MM.1S (cell line): ENCODE data around the gene CCKAR.

ENCODE experiments used
- DNase-seq: peaks from one replicate; pipeline ENCODE4 v3.0.0-alpha.2; 2015
- H2AFZ ChIP-seq: fragments of 300-600 bp; sonication (generic); 2 replicates; pipeline ENCODE4 v1.6.0; 2016; ENCODE audit warnings: antibody characterized with exemption, low read length
- H3F3A ChIP-seq: fragments of 300-600 bp; sonication (generic); 2 replicates; pipeline ENCODE4 v1.6.1; 2016; ENCODE audit warnings: mild to moderate bottlenecking, antibody characterized with exemption, low read length, moderate library complexity, mixed read lengths; ENCODE audit not compliant: insufficient read depth
- H3K27ac ChIP-seq: fragments of 300-600 bp; sonication (generic); 2 replicates; pipeline ENCODE4 v1.5.1; 2016; ENCODE audit warnings: mild to moderate bottlenecking, low read length
- H3K27me3 ChIP-seq: fragments of 300-600 bp; sonication (generic); replicated peaks from 2 replicates; pipeline ENCODE4 v1.6.0; 2016; ENCODE audit warnings: low read length; ENCODE audit not compliant: insufficient read depth
- H3K36me3 ChIP-seq: fragments of 300-600 bp; sonication (generic); replicated peaks from 2 replicates; pipeline ENCODE4 v1.6.1; 2016; ENCODE audit warnings: mild to moderate bottlenecking, low read length, mixed read lengths; ENCODE audit not compliant: insufficient read depth
- H3K4me1 ChIP-seq: fragments of 300-600 bp; sonication (generic); 2 replicates; pipeline ENCODE4 v1.6.1; 2016; ENCODE audit warnings: low read length, mixed read lengths
- H3K4me2 ChIP-seq: fragments of 300-600 bp; sonication (generic); 2 replicates; pipeline ENCODE4 v1.6.0; 2016; ENCODE audit warnings: low read depth, low read length
- H3K4me3 ChIP-seq: fragments of 300-600 bp; sonication (generic); 2 replicates; pipeline ENCODE4 v1.5.1; 2016; ENCODE audit warnings: low read length, mixed read lengths
- H3K79me2 ChIP-seq: fragments of 300-600 bp; sonication (generic); 2 replicates; pipeline ENCODE4 v1.6.1; 2016; ENCODE audit warnings: mixed run types, low read length, mixed read lengths
- H3K9ac ChIP-seq: fragments of 300-600 bp; sonication (generic); 2 replicates; pipeline ENCODE4 v1.6.1; 2016; ENCODE audit warnings: low read length, mixed read lengths
- H3K9me2 ChIP-seq: fragments of 300-600 bp; sonication (generic); replicated peaks from 2 replicates; pipeline ENCODE4 v1.6.1; 2016; ENCODE audit warnings: mild to moderate bottlenecking, low read length, mixed read lengths; ENCODE audit not compliant: insufficient read depth
- H3K9me3 ChIP-seq: fragments of 300-600 bp; sonication (generic); replicated peaks from 2 replicates; pipeline ENCODE4 v1.6.1; 2016; ENCODE audit warnings: mild to moderate bottlenecking, low read length, mixed read lengths; ENCODE audit not compliant: insufficient read depth
- H4K20me1 ChIP-seq: fragments of 300-600 bp; sonication (generic); 2 replicates; pipeline ENCODE4 v1.6.1; 2016; ENCODE audit warnings: mild to moderate bottlenecking, low read length, moderate library complexity, mixed read lengths; ENCODE audit not compliant: insufficient read depth
- EZH2 ChIP-seq: fragments of 300-600 bp; sonication (generic); optimal IDR thresholded peaks from 2 replicates; pipeline ENCODE3; 2017; ENCODE audit warnings: low read depth, mild to moderate bottlenecking, antibody characterized with exemption, low read length, mixed read lengths
- EZH2phosphoT487 ChIP-seq: fragments of 300-600 bp; sonication (generic); IDR thresholded peaks from 2 replicates; pipeline ENCODE4 v1.6.1; 2018; ENCODE audit warnings: antibody characterized with exemption, low read length
- TF ChIP-seq, protein P1 (sequence below): fragments of 300-600 bp; sonication (generic); IDR thresholded peaks from 2 replicates; pipeline ENCODE4 v1.5.1; 2016; ENCODE audit warnings: antibody characterized with exemption, low read length, mixed read lengths

The CCKAR gene

DNA sequence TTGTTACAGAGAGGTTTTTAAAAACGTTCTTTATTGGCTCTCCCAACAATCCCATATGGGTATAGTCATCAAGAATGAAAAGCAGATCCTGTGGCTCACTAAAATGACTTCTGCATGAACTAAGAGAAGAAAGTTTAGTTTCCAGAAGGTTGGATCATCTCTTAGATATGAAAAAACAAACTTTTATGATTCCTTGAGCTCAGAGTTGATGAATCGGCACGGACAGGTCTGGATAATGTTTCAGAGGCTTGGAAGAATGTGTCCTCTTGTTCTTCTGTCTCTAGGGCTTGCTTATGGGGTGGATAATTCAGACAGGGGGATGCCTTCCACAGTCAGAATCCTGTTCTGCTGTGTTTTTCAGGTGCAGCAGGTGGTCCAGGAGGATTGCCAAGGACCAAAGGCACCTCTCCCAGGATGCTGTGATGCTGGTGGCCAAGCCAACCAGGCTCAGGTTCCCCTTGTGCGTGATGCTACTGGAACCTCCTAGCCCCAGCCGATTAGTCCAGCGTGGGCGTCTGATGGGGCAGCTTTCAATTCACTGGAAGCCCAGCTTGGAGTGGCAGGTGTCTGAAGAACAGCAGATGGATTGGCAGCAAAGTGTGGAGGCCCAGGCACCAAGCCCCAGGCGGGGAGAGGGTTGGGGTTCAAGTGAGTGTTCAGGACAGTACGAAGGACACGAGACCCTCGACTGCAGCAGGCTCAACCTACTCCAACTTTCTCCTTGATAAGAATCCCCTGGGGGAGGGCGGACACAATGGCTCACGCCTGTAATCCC, 30.3 kb downstream of the CCKAR start:
- no peaks in the 10 kb centered on the region for H3K79me2 ChIP-seq
- no peak overlapping the region for H3K4me3 ChIP-seq
- H4K20me1 ChIP-seq, result no peaks in the 10 kb centered on the region
- no peaks in the 10 kb centered on the region for H3K27me3 ChIP-seq
- no peaks in the 10 kb centered on the region for H3F3A ChIP-seq
- no peak for DNase-seq
- H3K9ac ChIP-seq, result no peak overlapping the region
- no peaks in the 10 kb centered on the region for H3K4me1 ChIP-seq
- no peak overlapping the region for H3K27ac ChIP-seq
- H3K9me3 ChIP-seq, result no peaks in the 10 kb centered on the region
- no peak overlapping the region for H2AFZ ChIP-seq
- H3K36me3 ChIP-seq, result no peaks in the 10 kb centered on the region
- TF ChIP-seq EZH2 (no peak), EZH2phosphoT487 (no peak)
- TF ChIP-seq, protein P1, sequence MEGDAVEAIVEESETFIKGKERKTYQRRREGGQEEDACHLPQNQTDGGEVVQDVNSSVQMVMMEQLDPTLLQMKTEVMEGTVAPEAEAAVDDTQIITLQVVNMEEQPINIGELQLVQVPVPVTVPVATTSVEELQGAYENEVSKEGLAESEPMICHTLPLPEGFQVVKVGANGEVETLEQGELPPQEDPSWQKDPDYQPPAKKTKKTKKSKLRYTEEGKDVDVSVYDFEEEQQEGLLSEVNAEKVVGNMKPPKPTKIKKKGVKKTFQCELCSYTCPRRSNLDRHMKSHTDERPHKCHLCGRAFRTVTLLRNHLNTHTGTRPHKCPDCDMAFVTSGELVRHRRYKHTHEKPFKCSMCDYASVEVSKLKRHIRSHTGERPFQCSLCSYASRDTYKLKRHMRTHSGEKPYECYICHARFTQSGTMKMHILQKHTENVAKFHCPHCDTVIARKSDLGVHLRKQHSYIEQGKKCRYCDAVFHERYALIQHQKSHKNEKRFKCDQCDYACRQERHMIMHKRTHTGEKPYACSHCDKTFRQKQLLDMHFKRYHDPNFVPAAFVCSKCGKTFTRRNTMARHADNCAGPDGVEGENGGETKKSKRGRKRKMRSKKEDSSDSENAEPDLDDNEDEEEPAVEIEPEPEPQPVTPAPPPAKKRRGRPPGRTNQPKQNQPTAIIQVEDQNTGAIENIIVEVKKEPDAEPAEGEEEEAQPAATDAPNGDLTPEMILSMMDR, result no peak
- H3K4me2 ChIP-seq, result no peak overlapping the region
- H3K9me2 ChIP-seq, result no peaks in the 10 kb centered on the region

GRCh38 chr4:26459054-26459755, 31.1 kb downstream of the CCKAR start:
- H3K36me3 ChIP-seq, result no peaks in the 10 kb centered on the region
- no peak overlapping the region; the same call in 1 of the 2 replicates for H3K4me2 ChIP-seq
- no peaks in the 10 kb centered on the region for H3F3A ChIP-seq
- TF ChIP-seq EZH2phosphoT487, result no peak
- TF ChIP-seq, protein P1, result peak; percentile 55
- H2AFZ ChIP-seq, result no peak overlapping the region
- H3K9me2 ChIP-seq, result no peaks in the 10 kb centered on the region
- H3K9ac ChIP-seq, result no peak overlapping the region
- no peaks in the 10 kb centered on the region for H3K79me2 ChIP-seq
- no peak overlapping the region for H3K4me3 ChIP-seq
- no peak overlapping the region for H3K27ac ChIP-seq
- no peaks in the 10 kb centered on the region for H3K4me1 ChIP-seq
- H3K27me3 ChIP-seq, result no peaks in the 10 kb centered on the region
- peak; percentile 65 for DNase-seq
- H4K20me1 ChIP-seq, result no peaks in the 10 kb centered on the region
- no peaks in the 10 kb centered on the region for H3K9me3 ChIP-seq

DNA sequence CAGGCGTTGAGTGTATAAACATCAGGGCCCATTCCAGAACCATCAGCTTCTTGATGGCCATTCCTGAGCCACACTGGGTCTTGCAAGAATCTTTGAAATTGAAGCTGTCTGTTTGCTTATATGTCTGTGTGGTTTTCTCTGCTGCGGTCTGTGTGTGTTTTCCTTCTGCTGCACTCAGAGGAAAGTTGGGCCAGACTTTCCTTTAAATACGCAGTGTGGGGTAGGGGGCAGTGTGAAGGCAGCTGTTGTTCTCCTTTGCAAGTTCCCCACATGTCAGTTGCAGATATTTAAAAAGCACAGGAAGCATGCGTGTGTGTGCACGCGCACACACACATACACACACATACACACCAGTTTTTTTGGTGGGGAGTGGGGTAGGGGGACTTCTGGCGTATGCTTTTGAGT, 32.1 kb downstream of the CCKAR start:
- H3K4me1 ChIP-seq, result no peaks in the 10 kb centered on the region
- DNase-seq, result no peak
- no peak overlapping the region for H3K9ac ChIP-seq
- H2AFZ ChIP-seq, result no peak overlapping the region
- no peak overlapping the region for H3K27ac ChIP-seq
- H3K9me2 ChIP-seq, result no peaks in the 10 kb centered on the region
- no peaks in the 10 kb centered on the region for H4K20me1 ChIP-seq
- no peaks in the 10 kb centered on the region for H3K9me3 ChIP-seq
- no peak for TF ChIP-seq EZH2
- TF ChIP-seq, protein P1, result no peak
- TF ChIP-seq EZH2phosphoT487, result no peak
- no peak overlapping the region for H3K4me2 ChIP-seq
- no peaks in the 10 kb centered on the region for H3K79me2 ChIP-seq
- no peaks in the 10 kb centered on the region for H3F3A ChIP-seq
- no peaks in the 10 kb centered on the region for H3K27me3 ChIP-seq
- no peak overlapping the region for H3K4me3 ChIP-seq
- no peaks in the 10 kb centered on the region for H3K36me3 ChIP-seq
